NT2/D1 (cell line): ENCODE results near the gene PTPN13.

Experiments used
- DNase-seq: peaks from one replicate; pipeline ENCODE4 v3.0.0-alpha.2; 2011; ENCODE audit warnings: low read depth, low spot score
- H3K27me3 ChIP-seq: 2 replicates; pipeline ENCODE4 v1.6.0; 2011; ENCODE audit warnings: mild to moderate bottlenecking; ENCODE audit not compliant: insufficient read length, insufficient read depth
- H3K36me3 ChIP-seq: 2 replicates; pipeline ENCODE4 v1.6.1; 2011; ENCODE audit warnings: mild to moderate bottlenecking, low read length, mixed read lengths; ENCODE audit not compliant: insufficient read depth, insufficient read length
- H3K4me1 ChIP-seq: 2 replicates; pipeline ENCODE4 v1.5.1; 2011; ENCODE audit not compliant: insufficient read depth, insufficient read length
- H3K4me3 ChIP-seq: 2 replicates; pipeline ENCODE4 v1.5.1; 2011; ENCODE audit warnings: low read depth; ENCODE audit not compliant: insufficient read length
- H3K9ac ChIP-seq: 2 replicates; pipeline ENCODE4 v1.6.0; 2011; ENCODE audit warnings: low read depth; ENCODE audit not compliant: insufficient read length
- H3K9me3 ChIP-seq: 2 replicates; pipeline ENCODE4 v1.5.1; 2011; ENCODE audit warnings: mild to moderate bottlenecking, low read length; ENCODE audit not compliant: insufficient read depth
- SUZ12 ChIP-seq: IDR thresholded peaks from 2 replicates; pipeline ENCODE4 v1.6.1; 2011; ENCODE audit not compliant: insufficient read length, insufficient read depth; ENCODE audit errors: extremely low read depth
- YY1 ChIP-seq: IDR thresholded peaks from 2 replicates; pipeline ENCODE4 v1.6.1; 2011; ENCODE audit not compliant: insufficient read length, insufficient read depth
- ZNF274 ChIP-seq: IDR thresholded peaks from 2 replicates; pipeline ENCODE4 v1.6.1; 2011; ENCODE audit warnings: mild to moderate bottlenecking, low read depth, low read length

PTPN13 gene

DNA sequence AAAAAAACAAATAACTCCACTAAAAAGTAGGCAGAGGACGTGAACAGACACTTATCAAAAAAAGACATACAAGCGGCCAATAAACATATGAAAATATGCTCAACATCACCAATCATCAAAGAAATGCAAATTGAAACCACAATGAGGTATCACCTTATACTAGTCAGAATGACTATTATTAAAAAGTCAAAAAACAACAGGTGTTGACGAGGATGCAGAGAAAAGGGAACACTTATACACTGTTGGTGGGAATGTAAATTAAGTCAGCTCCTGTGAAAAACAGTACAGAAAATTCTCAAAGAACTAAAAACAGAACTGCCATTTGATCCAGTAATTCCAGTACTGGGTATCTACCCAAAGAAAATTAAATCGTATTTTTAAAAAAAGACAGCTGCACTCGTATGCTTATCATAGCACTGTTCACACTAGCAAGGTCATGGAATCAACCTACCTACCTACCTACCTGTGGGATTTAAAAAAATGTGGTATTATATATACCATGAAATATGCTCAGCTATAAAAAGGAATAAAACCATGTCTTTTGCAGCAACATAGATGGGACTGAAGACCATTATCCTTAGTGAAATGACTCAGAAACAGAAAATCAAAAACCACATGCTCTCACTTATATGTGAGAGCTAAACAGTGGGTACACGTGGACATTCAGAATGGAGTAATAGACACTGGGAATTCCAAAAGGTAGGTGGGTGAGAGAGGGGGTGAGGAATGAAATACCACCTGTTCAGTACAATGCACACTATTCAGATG is 24.8 kb upstream of the PTPN13 start:
- no peaks in the 10 kb centered on the region for H3K4me1 ChIP-seq
- no peak overlapping the region for H3K9ac ChIP-seq
- no peaks in the 10 kb centered on the region for H3K9me3 ChIP-seq
- no peaks in the 10 kb centered on the region for H3K36me3 ChIP-seq
- H3K27me3 ChIP-seq, result no peaks in the 10 kb centered on the region
- H3K4me3 ChIP-seq, result no peak overlapping the region
- no peak for DNase-seq
- TF ChIP-seq YY1 (no peak), SUZ12 (no peak), ZNF274 (no peak)

DNA sequence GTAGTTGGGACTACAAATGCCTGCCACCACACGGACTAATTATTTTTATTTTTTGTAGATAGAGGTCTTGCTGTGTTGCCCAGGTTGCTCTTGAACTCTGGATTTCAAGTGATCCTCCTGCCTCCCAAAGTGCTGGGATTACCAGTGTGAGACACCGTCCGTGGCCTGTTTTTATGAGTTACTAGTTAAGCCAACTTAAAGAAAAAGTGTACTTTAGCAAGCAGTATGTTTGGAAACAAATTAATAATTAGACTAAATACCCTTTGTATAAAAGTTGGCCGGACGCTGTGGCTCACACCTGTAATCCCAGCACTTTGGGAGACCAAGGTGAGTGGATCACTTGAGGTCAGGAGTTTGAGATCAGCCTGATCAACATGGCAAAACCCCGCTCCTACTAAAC is 14.2 kb upstream of the PTPN13 start:
- H3K36me3 ChIP-seq, result no peaks in the 10 kb centered on the region
- no peaks in the 10 kb centered on the region for H3K9me3 ChIP-seq
- no peak overlapping the region for H3K9ac ChIP-seq
- TF ChIP-seq YY1, result no peak
- TF ChIP-seq SUZ12, result no peak
- no peak for TF ChIP-seq ZNF274
- H3K27me3 ChIP-seq, result no peaks in the 10 kb centered on the region
- H3K4me1 ChIP-seq, result no peaks in the 10 kb centered on the region
- no peak overlapping the region for H3K4me3 ChIP-seq
- no peak for DNase-seq

DNA sequence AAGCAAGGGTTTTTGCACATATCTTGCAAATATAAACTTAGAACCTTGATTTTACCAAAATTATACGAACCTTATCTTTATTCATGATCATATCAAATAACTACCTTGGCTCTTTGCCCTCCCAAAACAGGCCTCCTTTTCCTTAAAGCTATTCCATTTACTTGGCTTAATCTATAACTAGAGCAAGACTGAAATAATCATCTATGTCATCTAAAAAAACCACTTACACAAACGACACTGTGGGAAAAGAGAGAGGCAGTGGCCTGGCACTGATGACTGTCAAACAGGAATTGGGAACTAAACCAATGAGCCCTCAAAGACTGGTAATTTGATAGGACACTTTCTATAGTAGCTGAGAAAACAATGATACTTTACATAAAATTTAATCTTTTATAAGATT is 11.7 kb upstream of the PTPN13 start:
- TF ChIP-seq ZNF274 (no peak), YY1 (no peak), SUZ12 (no peak)
- Histone ChIP-seq H3K36me3 (no peaks in the 10 kb centered on the region), H3K9me3 (no peaks in the 10 kb centered on the region), H3K4me3 (no peak overlapping the region), H3K9ac (no peak overlapping the region), H3K27me3 (no peaks in the 10 kb centered on the region), H3K4me1 (no peaks in the 10 kb centered on the region)
- DNase-seq, result no peak

DNA sequence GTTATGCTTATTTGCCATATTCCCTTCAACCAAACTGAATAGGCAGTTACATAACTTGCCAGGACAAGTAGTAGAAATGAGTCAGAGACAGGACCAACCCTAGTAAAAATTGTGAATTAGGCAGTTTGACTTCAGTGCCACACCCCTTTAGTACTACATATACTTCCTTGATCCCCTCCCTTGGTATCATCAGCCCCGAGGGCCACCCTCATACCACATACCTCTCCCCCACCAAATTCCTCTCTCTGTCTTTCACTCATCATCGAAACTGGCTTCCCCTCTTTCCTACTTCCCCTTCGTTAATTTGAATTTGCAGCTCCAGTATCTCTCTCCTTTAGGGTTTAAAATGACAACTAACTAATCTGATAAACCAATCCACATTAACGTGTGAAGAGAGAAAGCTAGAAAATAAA is 7.9 kb upstream of the PTPN13 start:
- DNase-seq, result no peak
- Histone ChIP-seq H3K4me3 (no peak overlapping the region), H3K36me3 (no peaks in the 10 kb centered on the region), H3K9ac (no peak overlapping the region), H3K4me1 (no peaks in the 10 kb centered on the region), H3K9me3 (no peaks in the 10 kb centered on the region), H3K27me3 (no peaks in the 10 kb centered on the region)
- no peak for TF ChIP-seq SUZ12
- TF ChIP-seq YY1, result no peak
- TF ChIP-seq ZNF274, result no peak

DNA sequence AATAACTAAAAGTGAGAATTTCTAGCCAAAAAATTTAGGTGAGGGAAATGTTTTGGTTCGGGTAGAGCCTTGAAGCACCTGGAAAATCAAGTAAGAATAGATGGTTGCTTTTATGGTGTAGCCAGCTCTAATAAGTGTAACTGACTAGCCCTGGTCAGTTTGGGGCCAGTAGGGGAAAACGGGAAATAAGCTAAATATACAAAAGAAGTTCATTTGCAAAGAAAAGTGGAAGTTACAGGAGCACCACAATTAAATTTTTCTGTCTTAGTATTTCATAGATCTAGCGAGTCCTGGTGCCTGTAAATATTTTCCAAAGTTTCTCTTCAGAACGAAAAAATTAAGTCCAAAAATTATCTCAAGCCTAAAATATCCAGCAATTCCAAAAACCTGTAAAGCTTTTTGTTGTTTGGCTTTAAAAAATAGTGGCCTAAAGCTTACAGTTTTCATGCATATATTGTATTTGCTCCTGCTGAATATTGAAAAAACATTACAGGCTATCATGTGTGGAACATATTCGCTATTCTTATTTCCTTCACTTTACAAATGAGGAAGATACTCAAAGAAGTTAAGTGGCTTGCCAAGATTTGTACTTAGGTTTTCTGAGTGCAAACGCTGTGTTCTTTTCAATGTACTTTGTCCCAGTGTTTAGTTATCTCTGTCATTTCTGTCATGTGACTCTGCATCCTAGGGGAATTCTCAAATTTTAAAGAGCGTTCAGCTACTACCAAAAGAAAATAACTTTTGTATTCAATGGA is 7.3 kb upstream of the PTPN13 start:
- no peak for TF ChIP-seq ZNF274
- TF ChIP-seq SUZ12, result no peak
- TF ChIP-seq YY1, result no peak
- no peak for DNase-seq
- H3K4me1 ChIP-seq, result no peaks in the 10 kb centered on the region
- no peaks in the 10 kb centered on the region for H3K36me3 ChIP-seq
- H3K4me3 ChIP-seq, result no peak overlapping the region
- H3K27me3 ChIP-seq, result no peaks in the 10 kb centered on the region
- H3K9ac ChIP-seq, result no peak overlapping the region
- no peaks in the 10 kb centered on the region for H3K9me3 ChIP-seq

DNA sequence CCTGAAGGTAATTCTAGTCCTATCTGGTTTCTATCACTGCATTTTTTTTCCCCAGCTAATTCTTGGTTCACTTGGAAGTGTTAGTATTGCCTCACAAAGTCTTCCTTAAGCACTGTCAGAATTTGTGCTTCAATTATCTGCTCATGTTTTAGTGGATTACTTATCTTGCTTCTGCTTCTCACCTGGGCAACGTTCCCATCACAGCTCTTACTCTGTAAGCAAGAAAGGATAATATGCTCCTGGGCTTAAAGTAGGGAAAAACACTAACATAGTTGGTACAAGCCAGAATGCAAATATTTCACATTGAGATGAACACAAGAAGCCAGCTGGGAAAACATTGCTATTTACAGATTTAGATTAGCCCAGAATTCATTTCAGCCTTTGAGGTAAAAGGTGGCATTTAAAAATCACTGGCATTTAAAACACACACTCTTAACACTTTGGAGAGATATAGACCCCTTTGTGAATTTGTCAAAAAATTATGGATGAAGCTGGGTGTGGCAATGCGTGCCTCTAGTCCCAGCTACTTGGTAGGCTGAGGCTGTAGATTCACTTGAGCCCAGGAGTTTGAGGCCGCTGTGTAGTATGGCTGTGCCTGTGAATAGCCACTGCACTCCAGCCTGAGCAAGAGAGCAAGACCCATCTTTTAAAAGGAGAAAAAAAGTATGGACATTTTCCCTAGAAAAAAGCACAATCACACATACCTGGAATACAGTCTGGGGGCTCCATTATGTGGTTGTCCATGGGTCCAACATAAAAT is 6.6 kb upstream of the PTPN13 start:
- no peaks in the 10 kb centered on the region for H3K4me1 ChIP-seq
- TF ChIP-seq ZNF274 (no peak), SUZ12 (no peak), YY1 (no peak)
- no peaks in the 10 kb centered on the region for H3K36me3 ChIP-seq
- no peak overlapping the region for H3K9ac ChIP-seq
- DNase-seq, result no peak
- no peaks in the 10 kb centered on the region for H3K27me3 ChIP-seq
- no peak overlapping the region for H3K4me3 ChIP-seq
- H3K9me3 ChIP-seq, result no peaks in the 10 kb centered on the region
